GM20000 (cell line): Measurements from ENCODE around the gene DNMT3B.

ENCODE experiments used
- DNase-seq: peaks from one replicate; pipeline ENCODE4 v3.0.0; 2012; ENCODE audit warnings: low spot score
- TF ChIP-seq, protein P1 (sequence below): IDR thresholded peaks from 2 replicates; pipeline ENCODE4 v1.5.1; 2012; ENCODE audit warnings: mild to moderate bottlenecking, control low read depth; ENCODE audit errors: extremely low read depth, missing control alignments

DNMT3B gene

DNA sequence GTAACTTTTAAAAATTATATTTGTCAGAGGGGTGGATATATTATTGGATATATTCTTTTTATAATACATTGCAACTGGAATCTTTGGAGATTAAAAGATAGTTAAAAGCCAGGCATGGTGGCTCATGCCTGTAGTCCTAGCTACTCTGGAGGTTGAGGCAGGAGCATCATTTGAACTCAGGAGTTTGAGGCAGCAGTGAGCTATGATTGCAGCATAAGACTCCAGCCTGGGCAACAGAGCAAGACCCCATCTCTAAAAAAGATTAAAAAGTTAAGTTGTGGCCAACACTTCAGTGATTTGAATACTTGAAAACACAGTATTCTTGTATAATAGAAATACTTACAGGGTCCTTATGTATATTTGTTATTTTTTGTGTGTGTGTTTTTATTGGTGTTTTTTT lies 72.8 kb downstream of the DNMT3B start:
- TF ChIP-seq, protein P1, sequence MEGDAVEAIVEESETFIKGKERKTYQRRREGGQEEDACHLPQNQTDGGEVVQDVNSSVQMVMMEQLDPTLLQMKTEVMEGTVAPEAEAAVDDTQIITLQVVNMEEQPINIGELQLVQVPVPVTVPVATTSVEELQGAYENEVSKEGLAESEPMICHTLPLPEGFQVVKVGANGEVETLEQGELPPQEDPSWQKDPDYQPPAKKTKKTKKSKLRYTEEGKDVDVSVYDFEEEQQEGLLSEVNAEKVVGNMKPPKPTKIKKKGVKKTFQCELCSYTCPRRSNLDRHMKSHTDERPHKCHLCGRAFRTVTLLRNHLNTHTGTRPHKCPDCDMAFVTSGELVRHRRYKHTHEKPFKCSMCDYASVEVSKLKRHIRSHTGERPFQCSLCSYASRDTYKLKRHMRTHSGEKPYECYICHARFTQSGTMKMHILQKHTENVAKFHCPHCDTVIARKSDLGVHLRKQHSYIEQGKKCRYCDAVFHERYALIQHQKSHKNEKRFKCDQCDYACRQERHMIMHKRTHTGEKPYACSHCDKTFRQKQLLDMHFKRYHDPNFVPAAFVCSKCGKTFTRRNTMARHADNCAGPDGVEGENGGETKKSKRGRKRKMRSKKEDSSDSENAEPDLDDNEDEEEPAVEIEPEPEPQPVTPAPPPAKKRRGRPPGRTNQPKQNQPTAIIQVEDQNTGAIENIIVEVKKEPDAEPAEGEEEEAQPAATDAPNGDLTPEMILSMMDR, result no peak
- DNase-seq, result no peak

DNA sequence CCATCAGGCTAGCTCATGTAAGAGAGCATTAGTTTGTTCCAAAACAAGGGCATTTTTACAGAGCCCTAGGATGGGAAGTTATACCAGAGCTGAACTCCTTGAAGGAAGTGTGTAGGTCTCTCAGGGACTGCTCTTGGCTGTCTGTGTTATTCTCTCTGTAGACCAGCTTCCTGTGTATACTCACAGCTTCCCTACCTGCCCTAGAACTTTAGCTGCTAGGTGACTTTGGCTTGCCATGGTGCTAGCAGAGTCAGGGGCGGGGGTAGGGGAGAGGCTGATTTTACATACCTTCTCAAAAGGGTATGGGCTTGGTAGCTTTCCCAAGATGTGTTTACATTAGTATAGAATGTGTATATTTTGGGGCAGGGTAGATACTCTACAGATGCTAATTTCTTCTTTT lies 75.0 kb downstream of the DNMT3B start:
- TF ChIP-seq, protein P1, result no peak
- DNase-seq, result no peak

DNA sequence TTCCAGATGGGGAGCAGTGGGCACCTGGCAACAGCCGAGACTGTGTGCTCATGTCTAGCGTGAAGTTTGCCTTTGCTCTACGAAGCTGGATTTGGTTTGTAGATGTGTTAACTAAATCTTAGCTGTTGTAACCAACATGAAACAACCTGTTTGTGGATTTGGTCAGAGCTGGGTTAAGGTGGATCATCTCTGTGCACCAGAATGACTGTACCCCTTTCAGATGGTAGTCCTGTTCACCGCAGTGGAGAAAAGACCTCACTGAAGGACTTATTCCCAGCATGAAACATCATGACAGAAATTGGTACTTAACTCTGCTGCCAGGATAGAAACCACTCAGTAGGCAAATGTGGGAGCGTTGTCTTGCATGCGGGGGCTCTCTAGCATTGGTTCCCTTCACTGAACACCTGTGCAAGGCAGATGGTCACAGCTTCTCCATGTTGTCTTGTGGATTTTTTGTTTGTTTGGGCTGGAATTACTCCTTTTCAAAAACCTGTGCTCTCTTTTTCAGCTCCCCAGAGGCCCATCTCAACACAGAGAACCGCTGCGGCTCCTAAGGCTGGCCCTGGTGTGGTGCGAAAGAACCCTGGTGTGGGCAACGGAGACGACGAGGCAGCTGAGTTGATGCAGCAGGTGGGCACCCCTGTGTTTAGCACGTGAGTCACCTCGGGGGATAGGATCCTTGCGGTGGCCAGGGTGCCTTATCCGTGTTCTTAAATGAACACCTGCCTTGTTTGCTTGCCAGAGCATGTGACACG lies 77.2 kb downstream of the DNMT3B start:
- DNase-seq, result no peak
- TF ChIP-seq, protein P1, result no peak

DNA sequence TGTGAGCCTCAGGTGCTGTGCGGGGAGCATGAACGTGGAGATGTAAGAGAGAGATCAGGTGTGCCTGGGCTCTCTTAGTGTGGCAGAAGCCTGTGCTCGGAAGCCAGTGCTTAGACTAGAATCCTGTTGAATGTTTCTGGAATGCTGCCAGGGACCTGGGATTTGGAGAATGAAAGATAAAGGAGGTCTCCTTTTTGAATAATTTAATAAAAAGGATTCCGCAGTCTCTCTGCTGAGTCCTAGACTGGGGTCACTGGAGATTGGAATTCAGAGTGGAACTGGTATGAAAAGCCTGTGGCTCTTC lies 77.7 kb downstream of the DNMT3B start:
- no peak for DNase-seq
- TF ChIP-seq, protein P1, result no peak

DNA sequence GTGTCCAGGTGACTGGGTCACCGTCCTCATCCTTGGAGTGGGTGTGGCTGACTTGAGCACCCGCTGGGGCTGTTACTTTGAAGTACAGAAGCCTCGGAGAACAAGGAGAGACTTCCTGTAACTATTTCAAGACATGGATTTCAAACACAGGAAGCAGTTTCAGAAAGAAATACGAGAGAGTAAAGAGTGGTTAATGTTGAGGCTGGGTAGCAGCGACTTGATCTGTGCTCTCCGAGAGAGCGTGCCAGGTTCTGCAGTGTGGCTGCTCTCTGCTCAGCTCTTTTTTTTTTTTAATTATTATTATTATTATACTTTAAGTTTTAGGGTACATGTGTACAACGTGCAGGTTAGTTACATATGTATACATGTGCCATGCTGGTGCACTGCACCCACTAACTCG lies 79.0 kb downstream of the DNMT3B start:
- DNase-seq, result no peak

DNA sequence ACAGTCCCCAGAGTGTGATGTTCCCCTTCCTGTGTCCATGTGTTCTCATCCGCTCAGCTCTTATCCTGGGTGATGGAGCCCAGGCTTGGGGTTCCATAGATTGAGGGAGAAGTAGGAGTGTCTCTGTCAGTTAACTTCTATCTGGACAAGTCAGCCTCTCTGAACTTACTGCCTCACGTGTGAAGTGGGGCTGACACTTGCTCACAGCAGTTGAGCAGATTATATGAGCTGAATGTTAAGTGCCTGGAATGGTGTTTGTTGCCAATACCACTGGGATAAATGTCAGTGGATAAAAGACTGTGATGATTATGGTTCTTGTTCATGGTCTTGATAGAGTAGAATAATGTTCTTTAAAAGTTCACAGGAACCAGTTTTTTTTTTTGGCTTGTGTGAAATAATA lies 79.4 kb downstream of the DNMT3B start:
- DNase-seq, result no peak
- TF ChIP-seq, protein P1, result no peak

More for the DNA sequence above, 79.0 kb downstream of the DNMT3B start:
- TF ChIP-seq, protein P1, result no peak

DNA sequence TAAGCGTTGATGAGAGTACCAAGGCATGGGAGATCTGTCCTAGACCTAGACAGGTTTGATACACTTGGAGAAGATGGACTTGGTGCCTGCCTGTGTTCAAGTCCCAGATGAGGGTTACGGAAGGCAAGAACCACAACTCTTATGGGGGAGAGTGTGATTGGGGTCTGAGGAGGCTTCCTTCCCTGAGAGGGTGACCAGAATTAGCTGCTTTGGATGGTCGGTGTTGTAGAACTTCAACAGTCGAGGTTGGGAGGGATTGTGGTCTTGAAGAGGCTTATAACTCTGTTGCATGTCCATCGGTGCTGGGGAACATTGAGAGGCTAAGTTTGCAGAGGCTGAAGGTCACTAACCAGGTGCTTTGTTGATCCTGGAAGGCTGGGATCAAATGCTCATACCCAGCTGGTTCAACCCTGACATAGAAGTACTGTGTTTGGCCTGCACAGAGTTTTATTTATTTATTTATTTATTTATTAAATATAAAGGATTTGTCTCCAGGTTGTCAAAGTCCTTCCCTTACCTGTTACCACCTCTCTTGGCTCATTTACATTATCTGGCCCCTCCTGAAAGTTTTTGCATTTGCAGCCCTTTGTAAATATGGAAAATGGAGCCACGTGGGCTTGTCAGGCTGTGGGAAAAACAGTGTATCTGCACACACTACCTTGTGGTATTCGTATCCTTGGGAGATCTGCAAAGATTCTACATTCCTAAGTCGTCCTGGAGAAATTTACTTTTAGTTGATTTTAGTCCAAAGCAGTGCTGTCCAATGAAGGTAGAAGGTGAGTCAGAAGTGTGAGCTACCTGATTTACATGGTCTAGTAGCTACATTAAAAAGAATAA lies 80.7 kb downstream of the DNMT3B start:
- DNase-seq, result no peak
- TF ChIP-seq, protein P1, result no peak
